Parathyroid adenoma (tissue), 2 donors: ENCODE data around the gene MAN2A1.

ENCODE experiments used
- H2AFZ ChIP-seq: fragments of 300-600 bp; sonication (generic); one replicate; pipeline ENCODE4 v1.7.0; 2017; ENCODE audit warnings: antibody characterized with exemption, mild to moderate bottlenecking
- H3K27ac ChIP-seq: fragments of 300-600 bp; sonication (generic); one replicate; pipeline ENCODE4 v1.7.0; 2017
- H3K27me3 ChIP-seq: fragments of 300-600 bp; sonication (generic); one replicate; pipeline ENCODE4 v1.7.0; 2017; ENCODE audit warnings: low read length; ENCODE audit not compliant: control insufficient read depth, insufficient read depth
- H3K36me3 ChIP-seq: fragments of 300-600 bp; sonication (generic); one replicate; pipeline ENCODE4 v1.7.0; 2017; ENCODE audit warnings: low read length; ENCODE audit not compliant: control insufficient read depth, insufficient read depth
- H3K4me1 ChIP-seq: fragments of 300-600 bp; sonication (generic); one replicate; pipeline ENCODE4 v1.7.0; 2017; ENCODE audit warnings: control low read depth
- H3K4me2 ChIP-seq: fragments of 300-600 bp; sonication (generic); one replicate; pipeline ENCODE4 v1.7.0; 2017; ENCODE audit warnings: low read length
- H3K4me3 ChIP-seq: fragments of 300-600 bp; sonication (generic); one replicate; pipeline ENCODE4 v1.7.0; 2017; ENCODE audit warnings: low read depth, low read length
- H3K79me2 ChIP-seq: fragments of 300-600 bp; sonication (generic); one replicate; pipeline ENCODE4 v1.7.0; 2017; ENCODE audit warnings: control low read depth
- H3K9ac ChIP-seq: fragments of 300-600 bp; sonication (generic); one replicate; pipeline ENCODE4 v1.7.0; 2017; ENCODE audit warnings: mild to moderate bottlenecking
- H3K9me3 ChIP-seq: fragments of 300-600 bp; sonication (generic); one replicate; pipeline ENCODE4 v1.7.0; 2017; ENCODE audit warnings: low read length; ENCODE audit not compliant: control insufficient read depth
- CTCF ChIP-seq: fragments of 300-600 bp; sonication (generic); IDR thresholded peaks from one replicate; pipeline ENCODE4 v1.7.0; 2017; ENCODE audit warnings: antibody characterized with exemption, mild to moderate bottlenecking
- donor health status: primary hyperparathyroidism.

MAN2A1 gene

GRCh38 chr5:109876030-109876725 lies 186.5 kb downstream of the MAN2A1 start:
- Histone ChIP-seq H3K27me3 (no peaks in the 10 kb centered on the region), H3K9me3 (no peaks in the 10 kb centered on the region), H3K4me3 (no peak overlapping the region), H3K36me3 (no peaks in the 10 kb centered on the region), H3K27ac (no peak overlapping the region), H3K79me2 (no peaks in the 10 kb centered on the region), H3K4me1 (no peaks in the 10 kb centered on the region), H3K9ac (no peak overlapping the region), H3K4me2 (no peak overlapping the region), H2AFZ (no peak overlapping the region)
- no peak for TF ChIP-seq CTCF

GRCh38 chr5:109876941-109877669 lies 187.4 kb downstream of the MAN2A1 start:
- H3K4me1 ChIP-seq = no peaks in the 10 kb centered on the region
- TF ChIP-seq CTCF = no peak
- H3K36me3 ChIP-seq = no peaks in the 10 kb centered on the region
- H3K9ac ChIP-seq = no peak overlapping the region
- H3K9me3 ChIP-seq = no peaks in the 10 kb centered on the region
- H3K27me3 ChIP-seq = no peaks in the 10 kb centered on the region
- H3K4me2 ChIP-seq = no peak overlapping the region
- no peak overlapping the region for H3K4me3 ChIP-seq
- H3K79me2 ChIP-seq = no peaks in the 10 kb centered on the region
- no peak overlapping the region for H3K27ac ChIP-seq
- H2AFZ ChIP-seq = no peak overlapping the region

GRCh38 chr5:109877670-109878045 lies 187.9 kb downstream of the MAN2A1 start:
- Histone ChIP-seq H3K79me2 (no peaks in the 10 kb centered on the region), H3K27me3 (no peaks in the 10 kb centered on the region), H3K9ac (no peak overlapping the region), H3K4me2 (no peak overlapping the region), H3K4me1 (no peaks in the 10 kb centered on the region), H3K9me3 (no peaks in the 10 kb centered on the region), H3K36me3 (no peaks in the 10 kb centered on the region), H3K27ac (no peak overlapping the region), H2AFZ (no peak overlapping the region), H3K4me3 (no peak overlapping the region)
- no peak for TF ChIP-seq CTCF

- H3K9ac ChIP-seq = no peak overlapping the region
- H2AFZ ChIP-seq = no peak overlapping the region
- no peak for TF ChIP-seq CTCF
- H3K4me2 ChIP-seq = no peak overlapping the region
- H3K79me2 ChIP-seq = no peaks in the 10 kb centered on the region
- H3K4me3 ChIP-seq = no peak overlapping the region
- no peak overlapping the region for H3K27ac ChIP-seq
- H3K4me1 ChIP-seq = no peaks in the 10 kb centered on the region
- no peaks in the 10 kb centered on the region for H3K9me3 ChIP-seq
- no peaks in the 10 kb centered on the region for H3K27me3 ChIP-seq
- H3K36me3 ChIP-seq = no peaks in the 10 kb centered on the region
These were observed 189.2 kb downstream of the MAN2A1 start for GRCh38 chr5:109878887-109879286.
